HG03064 (cell line): ENCODE results near the gene ERMARD.
"Not testable (repeated sequence)": the region's sequence is repeated elsewhere in the genome, so short reads cannot be mapped to it uniquely, and the experiment has no call there.

ENCODE experiments used
- ATAC-seq: cut with Tn5 transposase; IDR thresholded peaks from one replicate; pipeline ENCODE4 v1.9.1; 2021; ENCODE audit warnings: low read depth; ENCODE audit not compliant: unreplicated experiment

ERMARD gene

DNA sequence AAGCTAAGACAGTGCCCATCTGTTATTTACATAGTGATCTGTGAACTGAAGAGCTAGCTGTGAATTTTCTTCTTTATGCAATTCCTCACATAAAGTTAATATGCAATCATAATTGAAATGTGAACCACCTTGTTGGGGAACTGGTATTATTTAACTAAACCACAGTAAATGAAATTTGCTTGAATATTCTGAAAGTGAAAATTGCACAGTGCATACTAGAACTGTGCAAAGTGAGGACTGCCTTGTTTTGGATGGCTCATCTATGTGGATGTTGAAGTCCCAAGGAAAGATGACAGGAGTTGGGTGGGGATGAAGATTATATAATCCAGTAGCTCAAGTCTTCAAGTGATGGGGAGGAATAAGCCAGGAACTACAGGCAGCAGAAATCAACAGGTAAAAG is 21.5 kb upstream of the ERMARD start:
- ATAC-seq = no peak

DNA sequence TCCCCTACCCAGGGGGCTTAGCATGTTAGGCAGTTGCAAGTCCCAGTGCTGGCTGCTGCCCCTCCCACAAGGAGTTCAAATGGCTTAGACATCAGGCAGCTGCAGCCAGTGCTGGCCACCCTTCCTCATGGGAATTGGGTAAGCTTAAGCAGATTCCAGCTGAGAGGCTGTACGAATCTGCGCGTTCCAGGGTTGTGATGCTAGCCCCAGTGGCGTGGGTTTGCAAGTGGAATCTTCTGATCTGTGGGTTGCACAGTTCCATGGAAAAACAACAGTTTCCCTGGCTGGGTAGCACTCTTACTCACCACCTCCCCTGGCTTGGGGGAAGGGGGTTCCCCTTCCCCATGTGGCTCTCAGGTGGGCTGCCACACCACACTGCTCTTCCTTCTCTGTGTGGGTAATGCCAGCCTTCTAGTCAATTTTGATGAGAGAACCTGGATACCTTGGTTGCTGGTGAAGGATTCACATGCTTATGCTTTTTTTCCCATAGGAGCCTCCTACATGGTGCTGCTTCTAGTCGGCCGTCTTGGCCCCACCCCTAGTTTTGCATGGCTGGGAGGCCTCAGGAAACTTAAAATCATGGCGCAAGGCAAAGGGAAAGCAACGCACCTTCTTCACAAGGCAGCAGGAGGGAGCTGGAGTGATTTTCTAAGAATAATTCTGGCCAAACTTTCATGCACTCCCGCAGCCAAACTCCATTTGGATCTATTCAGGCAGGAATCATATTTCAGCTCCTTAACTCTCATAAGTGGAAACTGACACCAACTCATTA is 13.0 kb upstream of the ERMARD start:
- ATAC-seq = no peak

GRCh38 chr6:169738976-169739529 is 12.4 kb upstream of the ERMARD start:
- ATAC-seq = no peak

GRCh38 chr6:169741344-169741743 is 10.1 kb upstream of the ERMARD start:
- ATAC-seq = no peak

- ATAC-seq = no peak
Observed at GRCh38 chr6:169745405-169745804, 6.0 kb upstream of the ERMARD start.

DNA sequence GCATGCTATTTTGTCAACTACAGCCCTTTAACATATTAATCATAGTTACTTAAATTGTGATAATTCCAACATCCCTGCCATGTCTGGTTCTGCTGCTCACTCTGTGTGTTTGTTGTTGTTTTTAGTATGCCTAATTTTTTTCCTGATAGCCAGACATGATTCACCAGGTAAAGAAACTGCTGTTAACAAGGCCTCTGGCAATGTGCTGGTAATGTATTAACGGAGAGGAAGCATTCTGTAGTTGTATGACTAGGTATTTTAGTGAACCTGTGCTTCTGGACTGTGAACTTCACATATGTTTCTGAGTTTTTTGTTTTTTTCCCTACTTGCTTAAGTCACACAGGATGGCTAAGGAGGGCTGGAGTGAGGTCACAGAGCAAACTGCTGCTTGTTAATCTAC is 4.9 kb upstream of the ERMARD start:
- ATAC-seq = no peak

DNA sequence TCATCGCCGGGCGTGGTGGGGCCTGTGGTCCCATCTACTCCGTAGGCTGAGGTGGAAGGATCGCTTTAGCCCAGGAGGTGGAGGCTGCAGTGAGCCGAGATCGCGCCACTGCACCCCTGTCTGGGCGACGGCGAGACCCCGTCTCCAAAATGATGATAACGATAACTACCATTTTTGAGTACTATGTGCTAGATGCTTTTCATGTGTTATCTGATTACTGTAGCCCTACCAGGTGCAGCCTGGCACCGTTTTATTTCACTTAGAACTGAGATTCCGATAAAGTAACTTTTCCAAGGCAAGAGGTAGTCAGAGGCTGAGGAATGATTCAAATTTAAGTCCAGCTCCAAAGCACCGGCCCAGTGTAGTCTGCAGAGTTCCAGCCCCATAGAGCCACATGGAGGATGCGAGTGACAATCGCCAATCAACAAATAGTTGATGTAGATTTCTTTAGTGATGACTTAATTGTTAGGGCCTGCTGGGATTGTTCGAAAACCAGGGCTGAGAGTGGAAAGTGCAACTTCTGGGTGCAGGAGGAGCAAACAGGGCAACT is 727 bp downstream of the ERMARD start:
- ATAC-seq = no peak

GRCh38 chr6:169755162-169755561 is 3.7 kb downstream of the ERMARD start:
- no peak for ATAC-seq

- ATAC-seq = no peak
Observed at GRCh38 chr6:169763308-169763707, 11.9 kb downstream of the ERMARD start.

- ATAC-seq = no peak
Observed at GRCh38 chr6:169763881-169764280, 12.5 kb downstream of the ERMARD start.

- not testable (repeated sequence) for ATAC-seq
Observed at GRCh38 chr6:169765789-169766188, 14.4 kb downstream of the ERMARD start.

GRCh38 chr6:169766232-169766631 is 14.8 kb downstream of the ERMARD start:
- no peak for ATAC-seq

- no peak for ATAC-seq
Observed at GRCh38 chr6:169766921-169767736, 15.7 kb downstream of the ERMARD start.

DNA sequence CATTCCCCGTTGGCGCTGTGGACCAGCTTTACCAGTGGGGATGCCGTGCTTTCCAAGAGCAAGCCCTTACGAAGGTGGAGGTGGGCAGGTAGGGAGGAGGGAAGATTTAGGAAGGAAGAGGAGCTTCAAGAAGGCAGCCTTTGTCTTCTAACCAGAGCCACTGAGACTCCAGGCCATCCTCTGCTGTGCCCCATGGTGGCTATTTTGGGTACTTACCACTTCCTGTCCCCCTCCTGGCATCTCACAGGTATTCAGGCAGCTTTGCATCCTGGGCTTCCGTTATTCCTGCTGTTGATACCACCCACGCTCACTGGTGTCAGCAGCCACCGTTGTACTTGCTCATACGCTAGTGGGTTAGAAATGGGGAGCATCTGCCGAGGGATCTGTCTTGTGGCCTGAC is 22.9 kb downstream of the ERMARD start:
- ATAC-seq = no peak

- no peak for ATAC-seq
Observed at GRCh38 chr6:169775321-169775720, 23.9 kb downstream of the ERMARD start.

DNA sequence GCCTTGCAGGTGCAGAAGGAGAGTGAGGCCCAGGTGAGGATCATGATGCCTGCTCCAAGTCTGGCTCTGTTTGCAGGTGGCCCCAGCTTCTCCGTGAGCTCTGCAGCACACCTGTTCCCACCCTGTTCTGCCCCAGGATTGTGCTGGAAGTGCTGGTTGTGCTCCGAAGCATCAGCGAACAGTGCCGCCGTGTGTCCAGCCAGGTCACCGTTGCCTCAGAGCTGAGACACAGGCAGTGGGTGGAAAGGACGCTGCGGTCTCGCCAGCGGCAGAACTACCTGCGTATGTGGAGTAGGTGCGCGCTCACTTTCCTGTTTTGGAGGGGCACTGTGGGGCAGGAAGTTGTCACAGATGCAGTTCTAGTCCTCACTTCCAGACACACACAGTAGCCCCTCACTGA is 25.0 kb downstream of the ERMARD start:
- no peak for ATAC-seq

GRCh38 chr6:169777896-169778295 is 26.5 kb downstream of the ERMARD start:
- ATAC-seq = no peak

- ATAC-seq = no peak
Observed at GRCh38 chr6:169778646-169779045, 27.2 kb downstream of the ERMARD start.

- ATAC-seq = no peak
Observed at GRCh38 chr6:169779092-169779815, 27.8 kb downstream of the ERMARD start.

GRCh38 chr6:169779896-169780295 is 28.5 kb downstream of the ERMARD start:
- no peak for ATAC-seq
